ENCODE measurements around the gene ROR2.

GRCh38 chr9:91834740-91835139, 115.3 kb downstream of the ROR2 start:
- TF ChIP-seq CTCF (IDR thresholded peaks at IDR 0.05): no peak
- no peak for TF ChIP-seq POLR2A (IDR thresholded peaks at IDR 0.05; ENCODE audit: low read depth)
- no peak for TF ChIP-seq EP300 (IDR thresholded peaks at IDR 0.05)
- no peak for TF ChIP-seq POLR2AphosphoS5 (IDR thresholded peaks at IDR 0.05)
